ENCODE measurements around the gene KLHDC4. TPM values are rescaled to one million over a fixed set of nuclear protein-coding genes. Genes with fewer than 3 reads are reported as not detected.
"Not testable (repeated sequence)": the region's sequence is repeated elsewhere in the genome, so short reads cannot be mapped to it uniquely, and the experiment has no call there.

Gene KLHDC4
- total and polyA plus RNA-seq, 2 experiments from 2014 or later, result 12.8 to 15.6 TPM

GRCh38 chr16:87681981-87682570 is 83.7 kb downstream of the KLHDC4 start:
- no peak for TF ChIP-seq EZH2phosphoT487 (IDR thresholded peaks at IDR 0.05; ENCODE audit: low read depth, severe bottlenecking, unreplicated experiment)
- no peak for DNase-seq (ENCODE audit: low spot score)
- no peak overlapping the region for H3K4me3 ChIP-seq
- whole genome bisulfite sequencing (ENCODE audit: low lambda C conversion rate, missing lambda C conversion rate), result 61% methylated on average over 9 of the region's 9 CpGs
- no peaks in the 10 kb centered on the region for H3K9me2 ChIP-seq (replicated peaks; ENCODE audit: insufficient read depth)
- no peak overlapping the region for H3K27ac ChIP-seq
- H3K27me3 ChIP-seq, result no peaks in the 10 kb centered on the region
- no peaks in the 10 kb centered on the region for H3K9me3 ChIP-seq (ENCODE audit: low read depth)
- H3K4me1 ChIP-seq (ENCODE audit: insufficient read depth), result no peaks in the 10 kb centered on the region
- no peaks in the 10 kb centered on the region for H4K20me1 ChIP-seq (ENCODE audit: insufficient read depth, poor library complexity, severe bottlenecking)
- H3K4me2 ChIP-seq, result no peak overlapping the region
- H3K79me2 ChIP-seq, result no peaks in the 10 kb centered on the region
- H3K36me3 ChIP-seq (replicated peaks; ENCODE audit: insufficient read depth, low read depth), result no peaks in the 10 kb centered on the region
- H2AFZ ChIP-seq, result no peak overlapping the region

- H4K20me1 ChIP-seq (ENCODE audit: insufficient read depth, poor library complexity, severe bottlenecking); H3K27ac ChIP-seq; H2AFZ ChIP-seq; H3K27me3 ChIP-seq; H3K4me2 ChIP-seq; H3K4me3 ChIP-seq; H3K9me3 ChIP-seq (ENCODE audit: low read depth); DNase-seq (ENCODE audit: low spot score); H3K4me1 ChIP-seq (ENCODE audit: insufficient read depth); H3K9me2 ChIP-seq (replicated peaks; ENCODE audit: insufficient read depth); H3K79me2 ChIP-seq; H3K36me3 ChIP-seq (replicated peaks; ENCODE audit: insufficient read depth, low read depth): not testable (repeated sequence)
- WGBS (ENCODE audit: low lambda C conversion rate, missing lambda C conversion rate), result 98% methylated on average over 5 of the region's 60 CpGs
Observed at GRCh38 chr16:87681051-87681602, 84.7 kb downstream of the KLHDC4 start.

GRCh38 chr16:87680272-87680644 is 85.5 kb downstream of the KLHDC4 start:
- no peaks in the 10 kb centered on the region for H3K4me1 ChIP-seq (ENCODE audit: insufficient read depth)
- H3K27me3 ChIP-seq, result no peaks in the 10 kb centered on the region
- TF ChIP-seq CTCF (IDR thresholded peaks at IDR 0.05; ENCODE audit: poor library complexity), result no peak
- no peak for TF ChIP-seq EZH2phosphoT487 (IDR thresholded peaks at IDR 0.05; ENCODE audit: low read depth, severe bottlenecking, unreplicated experiment)
- no peak for TF ChIP-seq EZH2 (IDR thresholded peaks at IDR 0.05; ENCODE audit: borderline replicate concordance)
- no peaks in the 10 kb centered on the region for H3K79me2 ChIP-seq
- H3K4me3 ChIP-seq, result no peak overlapping the region
- H3K9me3 ChIP-seq (ENCODE audit: low read depth), result no peaks in the 10 kb centered on the region
- no peak overlapping the region for H3K27ac ChIP-seq
- H3K9me2 ChIP-seq (replicated peaks; ENCODE audit: insufficient read depth), result no peaks in the 10 kb centered on the region
- no peaks in the 10 kb centered on the region for H4K20me1 ChIP-seq (ENCODE audit: insufficient read depth, poor library complexity, severe bottlenecking)
- no peak overlapping the region for H2AFZ ChIP-seq
- H3K4me2 ChIP-seq, result no peak overlapping the region
- WGBS (ENCODE audit: low lambda C conversion rate, missing lambda C conversion rate), result 93% methylated on average over 17 of the region's 17 CpGs
- no peaks in the 10 kb centered on the region for H3K36me3 ChIP-seq (replicated peaks; ENCODE audit: insufficient read depth, low read depth)
- no peak for DNase-seq (ENCODE audit: low spot score)

DNA sequence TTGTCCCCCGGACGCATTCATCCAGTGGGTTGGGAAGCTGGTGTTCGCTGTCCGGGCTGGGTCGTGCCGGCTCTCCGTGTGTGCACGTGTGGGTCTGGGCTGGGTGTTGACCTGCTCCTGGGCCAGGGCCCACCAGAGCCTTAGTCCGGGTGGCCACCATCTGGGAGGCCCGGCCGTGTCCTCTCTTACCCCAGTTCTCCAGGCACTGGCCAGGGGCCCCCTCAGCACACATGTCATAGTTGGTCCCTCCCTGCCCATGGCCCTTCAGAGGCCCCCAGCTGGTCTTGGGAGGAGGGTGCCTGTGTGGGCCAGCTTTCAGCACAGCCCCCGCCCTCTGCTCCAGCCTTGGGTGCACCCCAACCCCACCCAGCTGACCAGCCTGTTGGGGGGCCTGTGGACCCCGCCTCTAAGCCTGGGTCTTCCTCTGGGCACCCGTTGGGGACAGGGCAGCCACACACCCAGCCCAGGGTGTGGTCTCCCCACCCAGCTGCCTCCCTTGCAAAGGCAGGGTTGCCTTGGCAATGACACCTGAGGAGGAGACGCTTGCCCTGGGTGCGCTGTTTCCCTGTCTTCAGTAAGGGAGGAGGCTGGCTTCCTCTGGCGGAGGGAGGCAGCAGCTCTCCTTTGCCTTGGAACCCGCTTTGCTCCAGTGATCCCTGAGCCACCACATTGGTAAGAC is 86.1 kb downstream of the KLHDC4 start:
- no peaks in the 10 kb centered on the region for H3K9me2 ChIP-seq (replicated peaks; ENCODE audit: insufficient read depth)
- H2AFZ ChIP-seq, result no peak overlapping the region
- WGBS (ENCODE audit: low lambda C conversion rate, missing lambda C conversion rate), result 89% methylated on average over 17 of the region's 18 CpGs
- H3K4me3 ChIP-seq, result no peak overlapping the region
- no peaks in the 10 kb centered on the region for H4K20me1 ChIP-seq (ENCODE audit: insufficient read depth, poor library complexity, severe bottlenecking)
- no peak for DNase-seq (ENCODE audit: low spot score)
- H3K4me2 ChIP-seq, result no peak overlapping the region
- no peaks in the 10 kb centered on the region for H3K4me1 ChIP-seq (ENCODE audit: insufficient read depth)
- no peaks in the 10 kb centered on the region for H3K9me3 ChIP-seq (ENCODE audit: low read depth)
- no peaks in the 10 kb centered on the region for H3K36me3 ChIP-seq (replicated peaks; ENCODE audit: insufficient read depth, low read depth)
- TF ChIP-seq EZH2 (IDR thresholded peaks at IDR 0.05; ENCODE audit: borderline replicate concordance) (no peak), EZH2phosphoT487 (IDR thresholded peaks at IDR 0.05; ENCODE audit: low read depth, severe bottlenecking, unreplicated experiment) (no peak), CTCF (IDR thresholded peaks at IDR 0.05; ENCODE audit: poor library complexity) (no peak)
- H3K79me2 ChIP-seq, result no peaks in the 10 kb centered on the region
- no peak overlapping the region for H3K27ac ChIP-seq
- no peaks in the 10 kb centered on the region for H3K27me3 ChIP-seq

Data from hepatocyte (in vitro differentiated cells).